ENCODE results near the gene BRAF. TPM values are rescaled to one million over a fixed set of nuclear protein-coding genes. Genes with fewer than 3 reads are reported as not detected.

Gene BRAF
- total RNA-seq, 1 experiment from 2014 or later = 15.2 TPM

DNA sequence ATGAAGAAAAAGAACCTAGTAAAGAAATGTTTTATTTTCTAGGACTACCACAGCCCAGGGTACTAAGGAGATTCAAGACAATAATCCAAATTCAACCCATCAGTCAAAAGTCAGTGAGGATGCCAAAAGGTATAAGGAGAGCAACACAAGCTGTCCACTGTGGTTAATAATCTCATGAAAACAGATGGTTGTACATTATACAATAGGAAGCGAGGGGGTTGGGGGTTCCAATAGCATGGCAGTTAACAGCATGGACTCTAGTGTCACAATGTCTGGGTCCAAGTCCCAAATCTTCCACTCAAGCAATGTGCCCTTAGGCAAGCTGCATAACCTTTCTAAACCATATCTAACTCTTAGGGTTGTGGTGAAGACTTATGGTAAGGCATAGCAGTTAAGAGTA is 35.1 kb downstream of the BRAF start:
- ATAC-seq = no peak
- no peak overlapping the region for H3K4me3 ChIP-seq (ENCODE audit: low read length)
- H3K27me3 ChIP-seq (ENCODE audit: low read length) = no peaks in the 10 kb centered on the region
- no TSS peak for BruUV-seq (replicated peaks)
- H3K36me3 ChIP-seq (ENCODE audit: low read depth, low read length) = no peaks in the 10 kb centered on the region
- intact Hi-C loops (cut with micrococcal nuclease) = no loop called here
- H3K79me2 ChIP-seq (ENCODE audit: low read length) = peaks cover 77% of the 10 kb centered on the region
- H3F3A ChIP-seq (ENCODE audit: low read length, unreplicated experiment) = no peaks in the 10 kb centered on the region
- no peak overlapping the region for H2AFZ ChIP-seq (ENCODE audit: low read length)
- no peak overlapping the region for H3K9ac ChIP-seq (ENCODE audit: low read length)
- H3K27ac ChIP-seq (ENCODE audit: low read length) = no peak overlapping the region
- no peak for TF ChIP-seq EZH2phosphoT487 (IDR thresholded peaks at IDR 0.05; ENCODE audit: borderline replicate concordance, low read length)
- no peak for TF ChIP-seq EZH2 (IDR thresholded peaks at IDR 0.05; ENCODE audit: low read length, unreplicated experiment)
- TF ChIP-seq, protein P1, sequence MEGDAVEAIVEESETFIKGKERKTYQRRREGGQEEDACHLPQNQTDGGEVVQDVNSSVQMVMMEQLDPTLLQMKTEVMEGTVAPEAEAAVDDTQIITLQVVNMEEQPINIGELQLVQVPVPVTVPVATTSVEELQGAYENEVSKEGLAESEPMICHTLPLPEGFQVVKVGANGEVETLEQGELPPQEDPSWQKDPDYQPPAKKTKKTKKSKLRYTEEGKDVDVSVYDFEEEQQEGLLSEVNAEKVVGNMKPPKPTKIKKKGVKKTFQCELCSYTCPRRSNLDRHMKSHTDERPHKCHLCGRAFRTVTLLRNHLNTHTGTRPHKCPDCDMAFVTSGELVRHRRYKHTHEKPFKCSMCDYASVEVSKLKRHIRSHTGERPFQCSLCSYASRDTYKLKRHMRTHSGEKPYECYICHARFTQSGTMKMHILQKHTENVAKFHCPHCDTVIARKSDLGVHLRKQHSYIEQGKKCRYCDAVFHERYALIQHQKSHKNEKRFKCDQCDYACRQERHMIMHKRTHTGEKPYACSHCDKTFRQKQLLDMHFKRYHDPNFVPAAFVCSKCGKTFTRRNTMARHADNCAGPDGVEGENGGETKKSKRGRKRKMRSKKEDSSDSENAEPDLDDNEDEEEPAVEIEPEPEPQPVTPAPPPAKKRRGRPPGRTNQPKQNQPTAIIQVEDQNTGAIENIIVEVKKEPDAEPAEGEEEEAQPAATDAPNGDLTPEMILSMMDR (conservative IDR thresholded peaks at IDR 0.05; ENCODE audit: low read depth, low read length) = no peak
- no peak overlapping the region for H3K4me2 ChIP-seq (ENCODE audit: low read length)
- ChIA-PET POLR2A (ENCODE audit: unreplicated experiment) (interaction anchor here (0.6 kb wide), 1 partner anchor 71 kb away, joined by 3 read pairs; no protein-coding TSS in a partner anchor), CTCF (interaction anchor here (0.6 kb wide), 1 partner anchor 16 kb away, joined by 5 read pairs; no protein-coding TSS in a partner anchor)
- H3K4me1 ChIP-seq (ENCODE audit: insufficient read depth, low read length) = peaks cover 16% of the 10 kb centered on the region
- no peak for DNase-seq
- no peaks in the 10 kb centered on the region for H3K9me2 ChIP-seq (replicated peaks; ENCODE audit: low read length)
- no peaks in the 10 kb centered on the region for H3K9me3 ChIP-seq (ENCODE audit: low read length)
- H4K20me1 ChIP-seq (ENCODE audit: low read length) = peaks cover 25% of the 10 kb centered on the region; the same call in 1 of the 2 replicates

DNA sequence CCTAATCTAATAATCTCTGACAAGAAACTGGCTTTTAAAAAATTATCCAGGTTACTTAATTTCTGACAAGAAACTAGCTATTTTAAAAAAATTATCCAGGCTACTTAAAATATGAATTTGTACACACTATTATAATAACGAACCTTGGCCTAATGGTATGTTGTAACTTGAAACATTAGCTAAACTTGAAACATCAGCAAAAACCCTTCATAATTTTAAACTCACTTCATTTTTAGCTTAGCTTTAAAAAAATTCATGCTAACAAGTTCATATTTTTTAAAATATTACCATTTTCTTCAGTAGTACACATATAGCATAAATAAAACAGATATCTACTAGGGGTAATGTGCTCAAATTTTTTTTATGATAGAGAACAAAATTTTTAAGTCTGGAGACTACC is 35.6 kb downstream of the BRAF start:
- no peak overlapping the region for H3K9ac ChIP-seq (ENCODE audit: low read length)
- CTCF ChIA-PET = no interaction called here
- H3K79me2 ChIP-seq (ENCODE audit: low read length) = peaks cover 73% of the 10 kb centered on the region
- DNase-seq (no peak), ATAC-seq (no peak)
- H3K4me3 ChIP-seq (ENCODE audit: low read length) = no peak overlapping the region
- H3K4me2 ChIP-seq (ENCODE audit: low read length) = no peak overlapping the region
- H3F3A ChIP-seq (ENCODE audit: low read length, unreplicated experiment) = no peaks in the 10 kb centered on the region
- no peaks in the 10 kb centered on the region for H3K36me3 ChIP-seq (ENCODE audit: low read depth, low read length)
- H3K9me2 ChIP-seq (replicated peaks; ENCODE audit: low read length) = no peaks in the 10 kb centered on the region
- POLR2A ChIA-PET (ENCODE audit: unreplicated experiment) = interaction anchor here (0.6 kb wide), 1 partner anchor 70 kb away, joined by 3 read pairs; no protein-coding TSS in a partner anchor
- H3K27me3 ChIP-seq (ENCODE audit: low read length) = no peaks in the 10 kb centered on the region
- intact Hi-C loops (cut with micrococcal nuclease) = no loop called here
- H4K20me1 ChIP-seq (ENCODE audit: low read length) = peaks cover 25% of the 10 kb centered on the region; the same call in 1 of the 2 replicates
- no TSS peak for BruUV-seq (replicated peaks)
- H3K27ac ChIP-seq (ENCODE audit: low read length) = no peak overlapping the region
- peaks cover 16% of the 10 kb centered on the region for H3K4me1 ChIP-seq (ENCODE audit: insufficient read depth, low read length)
- no peaks in the 10 kb centered on the region for H3K9me3 ChIP-seq (ENCODE audit: low read length)
- no peak overlapping the region for H2AFZ ChIP-seq (ENCODE audit: low read length)
- TF ChIP-seq, protein P1 (conservative IDR thresholded peaks at IDR 0.05; ENCODE audit: low read depth, low read length) = no peak
- TF ChIP-seq EZH2 (IDR thresholded peaks at IDR 0.05; ENCODE audit: low read length, unreplicated experiment) (no peak), EZH2phosphoT487 (IDR thresholded peaks at IDR 0.05; ENCODE audit: borderline replicate concordance, low read length) (no peak)

DNA sequence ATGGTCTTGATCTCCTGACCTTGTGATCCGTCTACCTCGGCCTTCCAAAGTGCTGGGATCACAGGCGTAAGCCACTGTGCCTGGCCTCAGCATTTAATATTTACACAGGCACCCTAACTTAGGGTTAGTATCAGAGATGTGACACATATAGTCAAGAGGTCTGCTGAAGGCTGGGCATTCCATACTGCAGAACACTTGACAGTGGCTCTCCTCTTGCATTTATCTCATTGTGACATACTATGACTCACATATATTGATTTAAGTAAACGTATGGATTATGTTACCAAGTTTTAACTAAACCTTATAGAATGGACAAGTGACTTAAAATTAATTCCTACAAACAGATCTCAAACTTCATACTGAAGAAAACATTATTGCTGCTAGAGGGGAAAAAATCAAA is 36.6 kb downstream of the BRAF start:
- Histone ChIP-seq H3K4me3 (ENCODE audit: low read length) (no peak overlapping the region), H4K20me1 (ENCODE audit: low read length) (peaks cover 25% of the 10 kb centered on the region; the same call in 1 of the 2 replicates), H3F3A (ENCODE audit: low read length, unreplicated experiment) (no peaks in the 10 kb centered on the region), H3K4me1 (ENCODE audit: insufficient read depth, low read length) (peaks cover 16% of the 10 kb centered on the region), H3K9me2 (replicated peaks; ENCODE audit: low read length) (no peaks in the 10 kb centered on the region), H3K27me3 (ENCODE audit: low read length) (no peaks in the 10 kb centered on the region), H3K27ac (ENCODE audit: low read length) (no peak overlapping the region), H2AFZ (ENCODE audit: low read length) (no peak overlapping the region), H3K9ac (ENCODE audit: low read length) (no peak overlapping the region), H3K79me2 (ENCODE audit: low read length) (peaks cover 67% of the 10 kb centered on the region), H3K4me2 (ENCODE audit: low read length) (no peak overlapping the region), H3K9me3 (ENCODE audit: low read length) (no peaks in the 10 kb centered on the region), H3K36me3 (ENCODE audit: low read depth, low read length) (no peaks in the 10 kb centered on the region)
- BruUV-seq (replicated peaks) = no TSS peak
- ATAC-seq = peak; percentile 89
- ChIA-PET CTCF (no interaction called here), POLR2A (ENCODE audit: unreplicated experiment) (no interaction called here)
- peak; percentile 64 for DNase-seq
- intact Hi-C loops (cut with micrococcal nuclease) = no loop called here
- TF ChIP-seq EZH2phosphoT487 (IDR thresholded peaks at IDR 0.05; ENCODE audit: borderline replicate concordance, low read length) (no peak), EZH2 (IDR thresholded peaks at IDR 0.05; ENCODE audit: low read length, unreplicated experiment) (no peak)
- TF ChIP-seq, protein P1 (conservative IDR thresholded peaks at IDR 0.05; ENCODE audit: low read depth, low read length) = no peak

All from PC-3 (cell line).